Naive B cell (primary cell): Measurements from ENCODE around the gene BCAP31. TPM values are rescaled to one million over a fixed set of nuclear protein-coding genes. Genes with fewer than 3 reads are reported as not detected.

Experiments
- ATAC-seq, 2 donors: fragments of 150-1000 bp; cut with Tn5 transposase; 2 replicates each; pipeline ENCODE4 v1.10.0; 2021; ENCODE audit warnings: low read depth in 2 of 2, mild to moderate bottlenecking in 2 of 2, moderate library complexity in 2 of 2
- DNase-seq: peaks from one replicate; pipeline ENCODE4 v3.0.0; 2022
- H3K27ac Mint-ChIP-seq, 6 donors: one replicate each; pipeline ENCODE4 v1.8.0; 2020 to 2022; ENCODE audit warnings: mild to moderate bottlenecking in 6 of 6, mixed read lengths in 6 of 6, moderate library complexity in 5 of 6, inconsistent platforms in 2 of 6
- H3K27me3 Mint-ChIP-seq, 3 donors: one replicate each; pipeline ENCODE4 v1.8.0; 2021 to 2022; ENCODE audit warnings: mixed read lengths in 3 of 3, mild to moderate bottlenecking in 1 of 3
- H3K36me3 Mint-ChIP-seq, 2 donors: one replicate each; pipeline ENCODE4 v1.8.0; 2020 to 2022; ENCODE audit warnings: mixed read lengths in 2 of 2, inconsistent platforms in 1 of 2, mild to moderate bottlenecking in 1 of 2
- H3K4me1 Mint-ChIP-seq, 3 donors: one replicate each; pipeline ENCODE4 v1.8.0; 2020 to 2022; ENCODE audit warnings: mixed read lengths in 3 of 3, inconsistent platforms in 1 of 3, mild to moderate bottlenecking in 1 of 3, moderate library complexity in 1 of 3
- H3K4me3 Mint-ChIP-seq, 8 donors: one replicate each; pipeline ENCODE4 v1.8.0; 2020 to 2022; ENCODE audit warnings: mild to moderate bottlenecking in 8 of 8, mixed read lengths in 8 of 8, moderate library complexity in 8 of 8, inconsistent platforms in 2 of 8
- H3K9me3 Mint-ChIP-seq, 7 donors: one replicate each; pipeline ENCODE4 v1.8.0; 2020 to 2022; ENCODE audit warnings: mixed read lengths in 7 of 7, mild to moderate bottlenecking in 5 of 7, inconsistent platforms in 2 of 7, moderate library complexity in 1 of 7
- polyA plus RNA-seq, 6 donors: library from polyadenylated mRNA; unstranded; fragments of 300-500 nt; fragmentation: Illumina TruSeq; gene quantifications; one replicate each; pipeline ENCODE4 v1.2.3, GENCODE V29; 2021; ENCODE audit warnings: low read depth in 6 of 6

The BCAP31 gene
- polyA plus RNA-seq, 6 donors from 2014 or later: 228 to 369 (median 252) TPM

- H3K27me3 Mint-ChIP-seq: peaks cover 20 to 28% (median 26%) of the 10 kb centered on the region in 3 donors
- ATAC-seq: no peak
- peaks cover 0 to 18% of the 10 kb centered on the region in 2 donors for H3K36me3 Mint-ChIP-seq
- H3K4me1 Mint-ChIP-seq: peaks cover 5 to 9% (median 7%) of the 10 kb centered on the region in 3 donors
- H3K9me3 Mint-ChIP-seq: peaks cover 0 to 5% (median 0%) of the 10 kb centered on the region in 7 donors
- DNase-seq: no peak
- H3K4me3 Mint-ChIP-seq: peak within 1 kb of the TSS in 4 of 8 donors; percentile 42 to 66 (median 58)
- peak within 1 kb of the TSS in 1 of 6 donors; percentile 66 for H3K27ac Mint-ChIP-seq
These were observed 50.6 kb downstream of the BCAP31 start, which contains the start of gene PNCK for GRCh38 chrX:153673428-153674218. Gene PNCK (minus strand): TSS chrX:153673813. CDS start chrX:153673076, 737 bp downstream.

DNA sequence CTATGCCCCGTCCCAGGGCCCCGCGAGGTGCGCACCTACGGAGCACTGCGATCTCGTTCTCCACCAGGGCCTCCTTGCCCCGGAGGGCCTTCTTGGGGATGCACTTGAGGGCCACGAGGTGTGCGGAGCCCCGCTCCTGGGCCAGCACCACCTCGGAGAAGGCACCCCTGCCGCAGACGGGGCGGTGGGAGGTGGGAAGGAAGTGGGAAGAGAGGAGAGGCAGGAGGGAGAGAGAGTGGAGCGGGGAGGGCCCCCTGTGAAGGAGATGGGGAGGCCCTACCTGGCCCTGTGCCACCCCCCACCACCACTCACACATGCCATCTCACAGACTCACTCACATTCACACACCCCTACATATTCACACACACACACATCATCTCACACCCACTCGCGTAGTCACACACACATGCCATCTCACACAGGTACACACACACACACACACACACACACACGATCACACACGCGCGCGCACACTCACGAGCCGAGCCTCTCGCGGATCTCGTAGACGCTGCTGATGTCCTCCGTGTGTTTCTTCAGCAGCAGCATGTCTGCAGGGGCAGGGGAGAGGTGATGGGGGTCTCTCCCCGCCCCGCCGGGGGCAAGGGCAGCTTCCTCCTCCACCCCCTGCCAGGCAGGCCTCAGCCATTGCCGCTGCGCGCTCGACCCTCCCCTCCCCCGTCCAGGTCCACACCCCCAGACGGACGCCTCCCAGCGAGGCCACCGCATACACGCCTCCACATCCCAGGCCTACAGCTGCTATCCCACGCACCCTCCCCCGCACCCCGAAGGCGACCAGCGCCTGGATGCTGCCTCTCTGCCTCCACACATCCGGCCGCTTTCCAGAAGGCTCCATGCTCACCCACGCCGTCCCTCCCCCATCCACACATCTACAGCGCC, 51.4 kb downstream of the BCAP31 start:
- H3K27ac Mint-ChIP-seq: no peak overlapping the region
- H3K4me1 Mint-ChIP-seq: peaks cover 9 to 14% (median 12%) of the 10 kb centered on the region in 3 donors
- H3K27me3 Mint-ChIP-seq: peaks cover 23 to 33% (median 31%) of the 10 kb centered on the region in 3 donors
- DNase-seq: no peak
- ATAC-seq: no peak
- peaks cover 0 to 18% of the 10 kb centered on the region in 2 donors for H3K36me3 Mint-ChIP-seq
- peaks cover 0 to 5% (median 0%) of the 10 kb centered on the region in 7 donors for H3K9me3 Mint-ChIP-seq
- peak overlapping the region in 3 of 8 donors; percentile 10 to 57 (median 22) for H3K4me3 Mint-ChIP-seq

DNA sequence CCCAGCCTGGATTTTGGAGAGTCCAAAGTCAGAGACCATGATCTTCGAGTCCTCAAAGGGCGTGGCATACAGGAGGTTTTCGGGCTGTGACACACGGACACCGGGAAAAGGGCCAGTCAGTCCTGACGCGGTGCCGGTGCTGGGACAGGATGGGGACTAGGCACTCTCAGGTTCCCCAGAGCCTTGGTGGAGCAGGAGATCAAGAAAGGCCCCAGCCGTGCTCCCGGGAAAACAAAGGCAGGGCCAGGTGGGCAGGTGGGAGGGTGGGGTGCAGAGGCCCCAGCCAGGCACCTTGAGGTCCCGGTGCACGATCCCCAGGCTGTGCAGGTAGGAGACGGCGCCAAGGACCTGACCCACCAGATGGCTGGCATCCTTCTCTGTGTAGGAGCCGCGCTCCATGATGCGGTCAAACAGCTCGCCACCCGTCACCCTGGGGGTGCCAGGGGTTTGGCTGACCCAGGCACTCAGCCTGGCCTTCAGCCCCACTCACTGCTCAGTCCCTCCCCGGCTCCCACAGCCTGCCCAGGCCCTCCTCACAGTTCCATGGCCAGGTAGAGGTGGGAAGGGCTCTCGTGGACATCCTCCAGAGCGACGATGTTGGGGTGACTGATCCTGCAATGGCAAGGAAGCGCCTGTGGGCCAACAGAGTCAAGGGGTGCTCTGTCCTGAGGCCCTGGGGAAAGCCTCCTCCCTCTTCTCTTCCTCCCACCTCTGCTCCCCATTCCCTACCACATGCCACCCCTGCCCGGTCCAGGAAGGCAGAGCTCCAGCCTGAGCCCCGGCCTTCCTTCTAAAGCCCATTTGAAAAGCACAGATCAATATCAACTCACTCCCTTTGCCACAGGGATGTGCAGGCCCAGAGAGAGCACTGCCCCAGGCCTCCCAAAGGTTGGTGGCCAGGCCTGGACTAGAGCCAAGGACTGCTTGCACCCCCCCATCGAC, 52.3 kb downstream of the BCAP31 start:
- Mint-ChIP-seq H3K4me3 (peak overlapping the region in 1 of 8 donors; percentile 10), H3K4me1 (peaks cover 16 to 18% (median 17%) of the 10 kb centered on the region in 3 donors), H3K36me3 (peaks cover 0 to 18% of the 10 kb centered on the region in 2 donors)

DNA sequence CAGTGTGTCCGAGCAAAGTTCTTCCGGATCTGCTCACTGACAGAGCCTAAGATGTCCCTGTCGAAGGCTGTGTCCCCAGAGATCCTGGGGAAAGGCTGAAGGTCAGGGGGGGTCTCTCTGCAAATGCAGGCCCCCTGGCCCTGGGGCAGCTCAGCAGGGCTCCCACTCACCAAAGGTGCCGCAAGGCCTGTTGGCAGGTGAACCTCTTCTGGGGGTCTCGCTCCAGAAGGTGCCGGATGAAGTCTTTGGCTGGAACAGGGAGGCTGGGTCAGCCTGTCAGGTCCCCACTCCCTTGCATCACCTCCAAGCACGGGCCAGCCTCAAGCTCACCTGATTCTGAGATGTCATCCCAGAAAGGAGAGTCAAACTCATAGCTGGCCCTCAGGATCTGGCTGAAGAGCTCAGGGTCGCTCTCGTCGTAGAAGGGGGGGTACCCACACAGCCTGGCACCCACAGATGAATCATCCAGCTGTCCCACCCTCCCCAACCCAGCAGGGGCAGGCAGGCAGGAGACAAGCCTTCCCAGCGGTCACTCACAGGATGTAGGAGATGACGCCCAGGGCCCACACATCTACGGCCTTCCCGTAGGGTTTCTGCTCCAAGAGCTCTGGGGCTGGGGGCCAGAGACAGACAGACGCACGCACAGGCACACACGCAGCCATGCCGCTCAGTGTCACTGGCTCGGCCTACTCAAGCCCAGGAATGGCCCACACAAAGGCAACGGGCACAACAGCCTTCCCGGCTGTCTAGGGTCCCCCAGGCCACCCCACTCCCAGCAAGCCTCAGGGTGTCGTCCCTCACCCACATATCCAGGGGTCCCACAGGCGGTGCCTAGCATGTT, 53.2 kb downstream of the BCAP31 start:
- ATAC-seq: no peak
- Mint-ChIP-seq H3K4me1 (peaks cover 16 to 18% (median 17%) of the 10 kb centered on the region in 3 donors), H3K9me3 (peaks cover 0 to 5% (median 0%) of the 10 kb centered on the region in 7 donors), H3K36me3 (peaks cover 0 to 18% of the 10 kb centered on the region in 2 donors), H3K27ac (peak overlapping the region in 1 of 6 donors; percentile 9), H3K27me3 (peaks cover 20 to 49% (median 36%) of the 10 kb centered on the region in 3 donors), H3K4me3 (no peak overlapping the region)
- DNase-seq: no peak

More for the DNA sequence above, 52.3 kb downstream of the BCAP31 start:
- no peak for ATAC-seq
- Mint-ChIP-seq H3K27ac (no peak overlapping the region), H3K27me3 (peaks cover 23 to 40% (median 36%) of the 10 kb centered on the region in 3 donors), H3K9me3 (peaks cover 0 to 5% (median 0%) of the 10 kb centered on the region in 7 donors)
- DNase-seq: no peak

DNA sequence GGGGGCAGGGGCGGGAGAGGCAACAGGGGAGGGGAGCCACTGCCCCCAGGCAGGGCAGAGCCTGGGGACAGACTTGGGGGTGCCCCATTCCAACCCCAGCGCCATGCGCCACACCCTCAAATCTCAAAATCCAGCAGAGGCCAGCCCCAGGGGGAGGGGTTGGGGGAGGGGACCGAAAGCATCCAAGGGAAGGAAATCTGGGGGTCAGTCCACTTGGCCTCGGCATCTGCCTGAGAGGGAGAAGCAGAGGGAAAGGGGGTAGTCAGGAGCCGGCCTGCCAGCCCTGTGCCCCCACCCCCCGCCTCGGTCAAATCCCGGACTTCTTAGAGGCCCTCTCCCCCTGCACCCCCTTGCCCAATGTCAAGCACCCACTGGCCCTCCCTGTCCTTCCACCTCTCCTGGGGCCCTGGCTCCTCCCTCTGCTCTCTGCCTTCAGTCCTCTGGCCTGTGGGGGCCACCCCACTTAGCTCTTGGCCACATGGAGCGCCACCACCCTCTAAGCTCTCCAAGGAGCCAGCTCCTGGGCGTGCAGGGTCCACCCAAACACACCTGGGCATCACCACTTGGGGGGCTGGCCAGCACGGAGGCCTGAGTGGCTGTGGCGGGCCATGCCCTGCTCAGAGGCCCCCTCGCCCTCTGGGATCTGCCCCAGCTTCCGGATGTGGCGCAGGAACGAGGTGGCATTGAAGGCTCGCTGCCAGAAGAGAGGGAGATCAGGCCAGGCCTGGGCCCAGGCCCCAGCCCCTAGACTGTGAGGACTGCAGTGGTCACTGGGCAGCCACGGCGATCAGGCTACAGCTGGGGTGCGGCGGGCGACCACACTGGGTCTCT, 54.1 kb downstream of the BCAP31 start:
- no peak for DNase-seq
- Mint-ChIP-seq H3K27me3 (peaks cover 18 to 53% (median 34%) of the 10 kb centered on the region in 3 donors), H3K27ac (no peak overlapping the region), H3K4me3 (no peak overlapping the region), H3K9me3 (peaks cover 0 to 6% (median 5%) of the 10 kb centered on the region in 7 donors), H3K36me3 (peaks cover 0 to 18% of the 10 kb centered on the region in 2 donors), H3K4me1 (peaks cover 16 to 18% (median 17%) of the 10 kb centered on the region in 3 donors)
- no peak for ATAC-seq

DNA sequence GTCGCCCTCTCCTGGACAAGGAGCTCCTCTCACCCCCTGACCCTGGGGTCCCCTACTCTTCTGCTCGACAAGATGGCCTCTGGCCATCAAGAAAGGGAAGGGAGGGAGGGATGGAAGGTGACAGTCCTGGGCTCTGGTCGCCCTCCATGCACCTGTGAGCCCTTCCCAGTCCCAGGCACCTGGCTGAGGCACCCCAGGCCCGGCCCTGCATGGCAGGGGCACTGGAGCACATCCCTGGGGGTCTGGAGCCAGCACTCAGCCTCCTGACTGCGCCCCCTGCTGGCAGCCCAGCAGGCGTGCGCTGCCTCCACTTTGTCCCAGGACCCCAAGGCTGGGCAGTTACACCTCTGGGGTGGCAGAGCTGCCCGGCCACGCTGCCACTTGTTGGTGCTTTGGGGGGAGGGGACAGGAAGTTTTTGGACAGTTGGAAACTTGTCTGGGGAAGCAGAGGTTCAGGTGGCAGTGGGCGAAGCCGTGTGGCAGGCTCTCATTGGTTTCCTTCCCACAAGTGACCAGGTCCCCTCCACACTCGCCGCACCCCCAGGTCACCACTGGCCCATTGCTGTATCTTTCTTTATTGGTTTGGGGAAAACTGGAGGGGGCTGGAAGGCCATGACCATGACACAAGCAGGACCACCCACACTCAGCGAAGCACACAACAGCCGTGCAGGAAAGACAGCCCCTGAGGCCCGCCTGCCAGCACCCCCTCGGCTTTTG, 54.9 kb downstream of the BCAP31 start:
- H3K27ac Mint-ChIP-seq: peak overlapping the region in 1 of 6 donors; percentile 44
- H3K4me1 Mint-ChIP-seq: peaks cover 13 to 15% (median 13%) of the 10 kb centered on the region in 3 donors
- peaks cover 18 to 45% (median 26%) of the 10 kb centered on the region in 3 donors for H3K27me3 Mint-ChIP-seq
- DNase-seq (peak; percentile 31), ATAC-seq (peak; percentile 49 to 60)
- H3K36me3 Mint-ChIP-seq: peaks cover 0 to 14% of the 10 kb centered on the region in 2 donors
- peaks cover 0 to 9% (median 6%) of the 10 kb centered on the region in 7 donors for H3K9me3 Mint-ChIP-seq
- H3K4me3 Mint-ChIP-seq: peak overlapping the region in 1 of 8 donors; percentile 29

DNA sequence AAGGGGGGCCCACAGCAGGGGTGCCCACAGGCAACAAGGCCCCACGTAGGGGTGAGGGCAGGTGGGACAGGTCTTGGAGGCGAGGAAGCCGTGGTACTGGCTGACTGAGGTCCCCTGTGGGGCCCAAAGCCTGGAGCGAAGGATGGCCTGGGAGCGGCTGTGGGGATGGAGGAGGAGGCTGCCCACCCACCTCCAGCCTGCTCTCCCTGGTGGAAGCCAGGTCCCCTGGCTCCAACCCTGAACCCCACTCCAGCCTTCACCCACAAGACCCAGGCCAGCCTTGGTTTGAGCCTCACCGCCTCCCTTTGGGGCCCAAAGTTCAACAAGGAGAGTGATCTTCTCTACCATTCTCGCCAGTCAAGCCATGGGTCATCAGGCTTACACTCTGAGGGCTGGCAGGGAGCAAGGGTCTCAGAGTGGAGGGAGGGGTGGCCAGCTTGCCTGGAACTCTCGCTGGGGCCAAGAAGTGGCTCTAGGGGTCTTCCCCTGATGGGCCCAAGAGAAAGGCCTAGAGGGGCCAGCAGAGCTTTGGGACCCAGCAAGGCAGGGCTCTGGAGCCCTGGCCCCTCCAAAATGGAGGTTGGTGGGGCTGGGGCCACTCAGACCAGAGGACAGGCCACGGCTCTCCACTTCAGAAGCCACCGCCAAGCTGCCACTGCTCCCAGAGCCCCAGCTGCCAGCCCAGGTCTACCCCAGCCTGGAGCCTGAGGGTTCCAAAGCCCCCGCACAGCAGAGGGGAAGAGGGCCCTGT, 55.6 kb downstream of the BCAP31 start:
- Mint-ChIP-seq H3K36me3 (peaks cover 0 to 8% of the 10 kb centered on the region in 2 donors), H3K27me3 (peaks cover 14 to 40% (median 20%) of the 10 kb centered on the region in 3 donors), H3K4me3 (no peak overlapping the region), H3K9me3 (peaks cover 0 to 7% (median 6%) of the 10 kb centered on the region in 7 donors), H3K4me1 (peaks cover 9 to 12% (median 10%) of the 10 kb centered on the region in 3 donors), H3K27ac (no peak overlapping the region)
- ATAC-seq (no peak), DNase-seq (no peak)

- Mint-ChIP-seq H3K27ac (peak overlapping the region in 2 of 6 donors; percentile 27 to 40), H3K36me3 (peaks cover 0 to 7% of the 10 kb centered on the region in 2 donors), H3K9me3 (peaks cover 0 to 7% (median 6%) of the 10 kb centered on the region in 7 donors), H3K4me3 (peak overlapping the region in 6 of 8 donors; percentile 41 to 82 (median 74)), H3K27me3 (peaks cover 14 to 37% (median 18%) of the 10 kb centered on the region in 3 donors), H3K4me1 (peaks cover 9 to 12% (median 10%) of the 10 kb centered on the region in 3 donors)
- DNase-seq (peak; percentile 64), ATAC-seq (peak; percentile 77 to 81)
These were observed 56.2 kb downstream of the BCAP31 start for GRCh38 chrX:153667956-153668396.

DNA sequence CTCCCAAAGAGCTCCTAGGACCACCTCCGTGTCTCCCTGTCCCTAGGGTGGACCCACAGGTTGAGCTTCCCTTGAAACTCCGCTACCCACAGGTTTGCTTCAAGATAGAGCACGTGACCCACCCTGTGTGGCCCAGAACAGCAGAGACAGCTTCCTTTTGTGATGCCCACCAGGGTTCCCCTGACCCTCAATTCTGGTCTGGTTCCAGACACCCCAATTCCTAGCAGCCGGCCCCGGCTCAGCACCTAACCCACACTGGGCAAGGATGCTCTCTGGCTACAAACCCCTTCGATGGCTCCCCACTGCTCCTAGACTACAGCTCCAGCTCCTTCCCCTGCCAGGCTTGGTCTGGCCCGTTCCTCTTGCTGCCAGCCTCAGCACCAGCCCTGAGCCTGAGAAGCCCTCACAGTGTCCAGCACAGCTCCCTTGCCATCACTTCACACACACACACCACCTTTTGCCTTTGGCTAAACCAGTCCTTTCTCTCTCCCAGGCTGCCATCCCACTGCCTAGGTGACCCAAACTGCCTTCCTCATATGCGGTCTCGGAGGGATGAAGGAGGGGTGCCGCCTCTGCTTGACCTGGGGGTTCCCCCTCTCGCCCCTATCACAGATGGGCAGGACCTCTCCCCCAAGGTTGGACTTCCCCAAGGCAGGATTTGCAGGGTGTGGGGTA, 56.8 kb downstream of the BCAP31 start:
- H3K27me3 Mint-ChIP-seq: peaks cover 14 to 32% (median 18%) of the 10 kb centered on the region in 3 donors
- peaks cover 9 to 12% (median 11%) of the 10 kb centered on the region in 3 donors for H3K4me1 Mint-ChIP-seq
- DNase-seq (no peak), ATAC-seq (peak in 1 of 2 donors; percentile 13)
- peaks cover 0 to 7% (median 5%) of the 10 kb centered on the region in 7 donors for H3K9me3 Mint-ChIP-seq
- peaks cover 0 to 1% of the 10 kb centered on the region in 2 donors for H3K36me3 Mint-ChIP-seq
- peak overlapping the region in 6 of 8 donors; percentile 41 to 82 (median 74) for H3K4me3 Mint-ChIP-seq
- H3K27ac Mint-ChIP-seq: peak overlapping the region in 2 of 6 donors; percentile 27 to 40
